H54 (cell line): ENCODE measurements around the gene HOMEZ.
"Not testable (repeated sequence)": the region's sequence is repeated elsewhere in the genome, so short reads cannot be mapped to it uniquely, and the experiment has no call there.

Experiments used
- DNase-seq: peaks from one replicate; pipeline ENCODE4 v3.0.0; 2011; ENCODE audit warnings: low spot score, mixed read lengths; ENCODE audit not compliant: insufficient read length
- FAIRE-seq: peaks from 3 replicates; lab custom pipeline; 2011; peaks lifted over from hg19 to GRCh38; lab: Jason Lieb, UNC
- POLR2A ChIP-seq: IDR thresholded peaks from 2 replicates; pipeline ENCODE4 v1.6.1; 2011; ENCODE audit warnings: low read depth, mild to moderate bottlenecking, low read length

HOMEZ gene

DNA sequence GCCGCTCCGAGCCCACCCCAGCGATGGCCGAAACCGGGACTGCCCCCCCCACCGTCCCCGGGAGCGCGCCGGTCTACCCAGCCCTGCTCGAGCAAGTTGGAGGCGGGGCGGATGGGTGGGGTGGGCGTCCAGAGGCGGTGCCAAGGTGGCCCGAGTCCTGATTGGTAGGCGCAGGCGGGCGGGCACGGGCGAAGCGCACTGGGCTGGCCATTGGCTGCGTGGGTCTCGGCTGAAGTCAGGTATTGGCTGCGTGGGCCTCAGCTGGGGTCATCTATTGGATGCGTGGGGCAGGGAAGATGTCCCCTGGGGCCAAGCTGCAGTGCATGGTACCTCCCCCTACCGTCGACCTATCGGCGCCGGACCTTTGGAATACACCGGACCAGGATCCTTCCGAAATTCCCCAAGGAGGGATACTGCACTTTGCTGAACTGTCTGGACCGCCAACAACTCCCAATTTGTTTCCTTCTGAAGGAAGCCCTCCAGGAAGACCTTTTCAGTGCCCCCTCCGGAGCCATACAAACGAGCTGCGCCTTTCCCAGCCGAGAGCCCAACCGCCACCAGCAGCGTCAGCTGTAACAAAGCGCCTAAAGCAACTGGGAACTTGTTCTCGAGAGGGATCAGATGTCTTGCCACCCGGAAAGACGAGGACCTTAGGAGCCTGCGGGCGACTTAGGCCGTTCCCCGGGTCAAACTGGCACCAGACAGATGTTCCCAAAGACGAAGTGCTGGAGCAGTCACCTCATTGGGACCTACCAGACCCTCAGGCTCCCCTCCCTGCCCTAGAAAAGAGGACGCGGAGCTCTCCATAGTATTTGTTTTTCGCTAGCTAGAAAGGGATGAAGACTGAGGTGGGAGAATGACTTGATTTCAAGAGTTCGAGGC is at the start of gene HOMEZ:
Gene HOMEZ, minus strand, starts transcription at position 113 of the 882 bp plus-strand sequence. CDS start 180 bp downstream, outside the sequence.
- DNase-seq (peak; percentile 89), FAIRE-seq (peak; percentile 97)
- TF ChIP-seq POLR2A: peak; percentile 48

DNA sequence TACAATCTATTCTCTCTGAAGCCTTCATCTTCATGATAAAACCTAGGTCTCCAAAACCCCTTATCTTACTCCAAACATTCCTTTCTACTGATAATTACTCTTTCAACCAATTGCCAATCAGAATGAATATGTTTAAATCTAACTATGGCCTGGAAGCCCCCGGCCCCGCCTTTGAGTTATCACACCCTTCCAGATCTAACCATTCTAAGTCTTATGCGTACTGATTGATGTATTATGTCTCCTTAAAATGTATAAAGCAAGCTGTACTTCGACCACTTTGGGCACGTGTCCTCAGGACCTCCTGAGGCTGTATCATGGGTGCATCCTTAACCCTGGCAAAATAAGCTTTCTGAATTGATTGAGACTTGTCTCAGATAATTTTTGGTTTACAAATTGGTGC is 49.7 kb upstream of the HOMEZ start:
- TF ChIP-seq POLR2A: no peak
- FAIRE-seq: no peak

DNA sequence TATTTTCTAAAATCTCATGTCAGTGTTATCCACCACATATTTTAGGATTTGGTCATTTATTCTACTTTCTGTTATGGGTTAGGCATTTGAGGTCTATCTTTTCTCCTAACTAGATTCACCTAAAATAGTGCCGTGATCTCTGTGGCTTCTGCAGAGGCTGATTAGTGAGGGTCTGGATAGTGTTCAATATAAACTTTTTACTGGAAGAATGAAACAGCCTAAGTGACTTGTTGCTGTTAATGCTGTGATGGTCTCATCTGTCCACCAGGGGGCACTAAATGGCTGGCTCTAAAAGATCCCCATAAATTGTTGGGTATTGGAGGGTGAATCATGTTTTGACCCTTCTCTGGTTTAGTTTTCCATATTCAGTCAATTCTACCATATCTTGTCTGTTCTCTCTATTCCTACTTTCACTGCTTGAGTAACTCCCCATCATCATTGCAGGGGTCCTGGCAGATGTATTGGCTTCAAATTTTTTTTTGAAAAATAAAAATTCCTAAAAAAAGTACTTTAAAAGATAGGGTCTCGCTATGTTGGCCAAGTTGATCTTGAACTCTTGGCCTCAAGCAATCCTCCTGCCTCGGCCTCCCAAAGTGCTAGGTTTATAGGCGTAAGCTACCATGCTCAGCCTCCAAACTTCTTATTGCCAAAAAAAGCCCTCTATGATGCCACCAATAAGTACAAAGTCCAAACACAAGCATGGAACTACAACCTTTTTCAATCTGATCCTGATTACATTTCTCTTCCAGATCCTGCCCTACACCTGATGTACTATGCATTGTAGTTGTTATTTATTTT is 42.2 kb upstream of the HOMEZ start:
- FAIRE-seq (peak; percentile 38), DNase-seq (peak; percentile 37)
- no peak for TF ChIP-seq POLR2A

More for the DNA sequence above, 49.7 kb upstream of the HOMEZ start:
- no peak for DNase-seq

GRCh38 chr14:23326491-23327332 is 40.8 kb upstream of the HOMEZ start:
- no peak for FAIRE-seq
- no peak for DNase-seq
- no peak for TF ChIP-seq POLR2A

DNA sequence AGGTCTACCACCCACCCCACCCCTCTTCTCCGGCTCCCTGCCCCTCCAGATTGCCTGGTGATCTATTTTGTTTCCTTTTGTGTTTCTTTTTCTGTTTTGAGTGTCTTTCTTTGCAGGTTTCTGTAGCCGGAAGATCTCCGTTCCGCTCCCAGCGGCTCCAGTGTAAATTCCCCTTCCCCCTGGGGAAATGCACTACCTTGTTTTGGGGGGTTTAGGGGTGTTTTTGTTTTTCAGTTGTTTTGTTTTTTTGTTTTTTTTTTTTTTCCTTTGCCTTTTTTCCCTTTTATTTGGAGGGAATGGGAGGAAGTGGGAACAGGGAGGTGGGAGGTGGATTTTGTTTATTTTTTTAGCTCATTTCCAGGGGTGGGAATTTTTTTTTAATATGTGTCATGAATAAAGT is 39.8 kb upstream of the HOMEZ start:
- DNase-seq: not testable (repeated sequence)

DNA sequence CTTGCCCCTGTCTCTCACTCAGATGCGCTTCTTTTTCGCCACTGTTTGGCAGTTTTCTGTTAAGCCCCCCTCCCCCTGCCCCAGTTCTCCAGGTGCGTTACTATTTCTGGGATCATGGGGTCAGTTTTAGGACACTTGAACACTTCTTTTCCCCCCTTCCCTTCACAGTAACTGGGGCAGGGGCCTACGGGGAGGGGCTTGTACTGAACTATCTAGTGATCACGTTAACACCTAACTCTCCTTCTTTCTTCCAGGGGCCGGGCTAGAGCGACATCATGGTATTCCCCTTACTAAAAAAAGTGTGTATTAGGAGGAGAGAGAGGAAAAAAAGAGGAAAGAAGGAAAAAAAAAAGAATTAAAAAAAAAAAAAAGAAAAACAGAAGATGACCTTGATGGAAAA is 39.1 kb upstream of the HOMEZ start:
- DNase-seq: no peak
- no peak for TF ChIP-seq POLR2A
- FAIRE-seq: no peak

More for the DNA sequence above, 39.8 kb upstream of the HOMEZ start:
- FAIRE-seq: not testable (repeated sequence)

DNA sequence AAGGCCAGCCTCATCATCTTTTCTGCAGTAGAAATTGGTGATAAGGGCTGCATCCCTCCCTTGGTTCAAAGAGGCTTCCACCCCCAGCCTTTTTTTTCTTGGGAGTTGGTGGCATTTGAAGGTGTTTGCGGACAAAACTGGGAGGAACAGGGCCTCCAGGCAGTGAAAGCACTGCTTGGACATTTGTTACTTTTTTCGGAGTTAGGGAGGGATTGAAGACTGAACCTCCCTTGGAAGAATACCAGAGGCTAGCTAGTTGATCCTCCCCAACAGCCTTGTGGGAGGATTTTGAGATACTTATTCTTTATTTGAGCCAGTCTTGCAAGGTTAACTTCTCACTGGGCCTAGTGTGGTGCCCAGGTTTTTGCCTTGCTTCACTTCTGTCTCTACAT is 38.5 kb upstream of the HOMEZ start:
- no peak for TF ChIP-seq POLR2A
- no peak for FAIRE-seq

DNA sequence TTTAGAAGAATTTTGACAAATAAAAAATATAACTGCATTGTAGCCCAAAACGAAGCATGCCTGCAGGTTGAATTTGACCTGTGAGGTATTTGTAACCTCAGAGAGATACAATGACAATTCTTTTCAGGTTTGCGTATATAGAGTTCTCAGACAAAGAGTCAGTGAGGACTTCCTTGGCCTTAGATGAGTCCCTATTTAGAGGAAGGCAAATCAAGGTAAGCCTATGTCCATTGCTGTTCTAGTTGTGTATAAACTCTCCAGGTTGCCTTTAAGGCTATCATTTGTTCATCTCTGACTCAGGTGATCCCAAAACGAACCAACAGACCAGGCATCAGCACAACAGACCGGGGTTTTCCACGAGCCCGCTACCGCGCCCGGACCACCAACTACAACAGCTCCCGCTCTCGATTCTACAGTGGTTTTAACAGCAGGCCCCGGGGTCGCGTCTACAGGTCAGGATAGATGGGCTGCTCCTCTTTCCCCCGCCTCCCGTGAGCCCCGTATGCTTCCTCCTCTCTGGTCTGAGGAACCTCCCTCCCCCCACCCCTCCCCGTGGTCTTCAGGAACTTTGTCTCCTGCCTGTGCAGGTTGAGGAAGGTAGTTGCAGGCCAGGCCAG is 38.0 kb upstream of the HOMEZ start:
- no peak for DNase-seq
- no peak for FAIRE-seq
- TF ChIP-seq POLR2A: no peak

More for the DNA sequence above, 38.5 kb upstream of the HOMEZ start:
- no peak for DNase-seq

- no peak for DNase-seq
- no peak for FAIRE-seq
- TF ChIP-seq POLR2A: no peak
Observed at GRCh38 chr14:23322568-23323517, 36.9 kb upstream of the HOMEZ start.

GRCh38 chr14:23321572-23322547 is 35.9 kb upstream of the HOMEZ start:
- FAIRE-seq: no peak
- no peak for TF ChIP-seq POLR2A
- peak; percentile 28 for DNase-seq
